Stomach (tissue), 9 donors: Measurements from ENCODE around the gene ITPR1. TPM values are rescaled to one million over a fixed set of nuclear protein-coding genes. Genes with fewer than 3 reads are reported as not detected.
A peak's percentile ranks its signal among the peaks of the same experiment; 100 is the strongest.

ENCODE experiments used
- DNase-seq, 2 donors: peaks; one replicate each; pipeline versions ENCODE4 v3.0.0 to v3.0.0-alpha.2; 2013 to 2019
- H3K27ac ChIP-seq, 5 donors: fragments of 200-600 bp in 4 of 5; sonication (generic) in 4 of 5; one replicate each; pipeline ENCODE4 v1.5.1; 2013 to 2019; ENCODE audit warnings: mild to moderate bottlenecking in 1 of 5, moderate library complexity in 1 of 5
- H3K27me3 ChIP-seq, 3 donors: fragments of 200-600 bp; sonication (generic); one replicate each; pipeline ENCODE4 v1.5.1; 2017 to 2019; ENCODE audit warnings: mixed run types in 1 of 3
- H3K36me3 ChIP-seq, 4 donors: fragments of 200-600 bp; sonication (generic); 1 replicate in 3 of 4; 2 replicates in 1 of 4; pipeline ENCODE4 v1.5.1; 2016 to 2019
- H3K4me1 ChIP-seq, 4 donors: fragments of 200-600 bp; sonication (generic); one replicate each; pipeline ENCODE4 v1.5.1; 2016 to 2019
- H3K4me3 ChIP-seq, 4 donors: fragments of 200-600 bp; sonication (generic) in 3 of 4; one replicate each; pipeline ENCODE4 v1.5.1; 2016 to 2019; ENCODE audit warnings: mild to moderate bottlenecking in 1 of 4
- H3K9me3 ChIP-seq, 4 donors: fragments of 200-600 bp; sonication (generic); one replicate each; pipeline ENCODE4 v1.5.1; 2016 to 2019
- CTCF ChIP-seq, 7 experiments: fragments of 450-650 bp in 4 of 7; fragments of 200-600 bp in 3 of 7; sonication (generic) in 3 of 7; IDR thresholded peaks; one replicate each; pipeline ENCODE4 v1.5.1; 2016 to 2019; ENCODE audit warnings: antibody characterized with exemption in 7 of 7, control low read depth in 2 of 7, mild to moderate bottlenecking in 1 of 7
- EP300 ChIP-seq: sonication (generic); formaldehyde crosslinking; IDR thresholded peaks from one replicate; pipeline ENCODE4 v1.6.1; 2017; ENCODE audit warnings: antibody characterized with exemption
- POLR2A ChIP-seq, 4 donors: fragments of 450-650 bp; IDR thresholded peaks; one replicate each; pipeline ENCODE4 v1.6.1; 2016; ENCODE audit warnings: antibody characterized with exemption in 4 of 4, control low read depth in 2 of 4, mild to moderate bottlenecking in 1 of 4, moderate library complexity in 1 of 4
- POLR2AphosphoS5 ChIP-seq, 3 donors: sonication (generic); formaldehyde crosslinking; IDR thresholded peaks; one replicate each; pipeline ENCODE4 v1.6.1; 2016; ENCODE audit warnings: antibody characterized with exemption in 3 of 3
- whole genome bisulfite sequencing, 5 donors: extraction: QIAGEN DNeasy Blood & Tissue Kit in 3 of 5; methylation state at CpG; one replicate each; pipeline versions ENCODE4 v1.1.5 to v1.1.7; 2013 to 2018; 5-methylcytosine and 5-hydroxymethylcytosine counted together
- intact Hi-C: fragments of 100-400 bp; cut with DNase I; formaldehyde crosslinking; loops from one replicate; pipeline ENCODE4 v1.15.1; 2023; ENCODE audit warnings: low total_unique reads
- polyA plus RNA-seq, 3 donors: library from polyadenylated mRNA; stranded (reverse); fragments of 200-250 nt; gene quantifications; one replicate each; pipeline ENCODE4 v1.2.3, GENCODE V29; 2013
- total RNA-seq, 5 donors: library from RNA; depleted of rRNA; stranded (reverse); fragments of >200 nt; gene quantifications; one replicate each; pipeline versions ENCODE4 v1.1.0 to v1.2.3, GENCODE V29; 2014 to 2016
- donor health status: healthy with polysubstance abuse.
- donor health status: Bipolar disorder and iron deficiency.
- donor health status: healthy.

The ITPR1 gene
- total and polyA plus RNA-seq, 8 donors, result 6.6 to 192 (median 32.9) TPM

DNA sequence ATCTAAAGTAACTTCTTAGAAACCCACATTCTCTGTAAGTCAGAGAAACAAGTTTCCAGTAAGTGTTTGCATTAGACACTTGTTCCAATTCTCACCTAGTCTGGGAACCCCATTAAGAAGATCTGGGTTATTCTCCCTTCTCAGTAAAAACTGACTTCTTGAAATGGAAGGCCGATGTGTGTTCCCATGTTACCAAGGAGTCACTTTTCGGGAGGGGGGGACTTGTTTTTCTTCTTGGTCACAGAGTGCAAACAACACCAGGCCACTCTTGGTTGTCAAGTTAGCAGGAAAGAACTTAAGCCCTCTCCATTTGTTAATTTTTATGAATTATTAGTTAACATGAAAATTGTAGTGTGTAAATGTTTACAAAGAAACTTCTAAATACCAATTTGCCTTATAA lies 55.6 kb downstream of the ITPR1 start:
- 34 to 56% (median 54%) methylated on average over 2 of the region's 2 CpGs for WGBS, 5 donors
- H3K27ac ChIP-seq, result no peak overlapping the region

GRCh38 chr3:4549896-4550295 lies 56.7 kb downstream of the ITPR1 start:
- no peak for DNase-seq
- Histone ChIP-seq H3K27me3 (no peaks in the 10 kb centered on the region), H3K27ac (peak overlapping the region in 3 of 5 donors; percentile 38 to 51 (median 49)), H3K4me3 (no peak overlapping the region), H3K4me1 (peaks cover 5 to 48% (median 24%) of the 10 kb centered on the region in 4 donors), H3K9me3 (no peaks in the 10 kb centered on the region), H3K36me3 (no peaks in the 10 kb centered on the region)
- intact Hi-C loops, result no loop called here
- WGBS, 5 donors, result 75 to 85% (median 80%) methylated on average over 4 of the region's 4 CpGs
- no peak for TF ChIP-seq POLR2AphosphoS5 (IDR thresholded peaks at IDR 0.05)
- TF ChIP-seq CTCF (IDR thresholded peaks at IDR 0.05), result no peak
- TF ChIP-seq EP300, result no peak
- no peak for TF ChIP-seq POLR2A (IDR thresholded peaks at IDR 0.05)

More for the DNA sequence above, 55.6 kb downstream of the ITPR1 start:
- no peaks in the 10 kb centered on the region for H3K9me3 ChIP-seq
- TF ChIP-seq CTCF (IDR thresholded peaks at IDR 0.05), result no peak
- no peak for TF ChIP-seq POLR2A (IDR thresholded peaks at IDR 0.05)
- no peak for TF ChIP-seq EP300
- TF ChIP-seq POLR2AphosphoS5 (IDR thresholded peaks at IDR 0.05), result no peak
- H3K4me3 ChIP-seq, result no peak overlapping the region
- intact Hi-C loops, result no loop called here
- peaks cover 5 to 48% (median 24%) of the 10 kb centered on the region in 4 donors for H3K4me1 ChIP-seq
- no peaks in the 10 kb centered on the region for H3K36me3 ChIP-seq
- no peaks in the 10 kb centered on the region for H3K27me3 ChIP-seq
- peak in 1 of 2 donors; percentile 48 for DNase-seq

DNA sequence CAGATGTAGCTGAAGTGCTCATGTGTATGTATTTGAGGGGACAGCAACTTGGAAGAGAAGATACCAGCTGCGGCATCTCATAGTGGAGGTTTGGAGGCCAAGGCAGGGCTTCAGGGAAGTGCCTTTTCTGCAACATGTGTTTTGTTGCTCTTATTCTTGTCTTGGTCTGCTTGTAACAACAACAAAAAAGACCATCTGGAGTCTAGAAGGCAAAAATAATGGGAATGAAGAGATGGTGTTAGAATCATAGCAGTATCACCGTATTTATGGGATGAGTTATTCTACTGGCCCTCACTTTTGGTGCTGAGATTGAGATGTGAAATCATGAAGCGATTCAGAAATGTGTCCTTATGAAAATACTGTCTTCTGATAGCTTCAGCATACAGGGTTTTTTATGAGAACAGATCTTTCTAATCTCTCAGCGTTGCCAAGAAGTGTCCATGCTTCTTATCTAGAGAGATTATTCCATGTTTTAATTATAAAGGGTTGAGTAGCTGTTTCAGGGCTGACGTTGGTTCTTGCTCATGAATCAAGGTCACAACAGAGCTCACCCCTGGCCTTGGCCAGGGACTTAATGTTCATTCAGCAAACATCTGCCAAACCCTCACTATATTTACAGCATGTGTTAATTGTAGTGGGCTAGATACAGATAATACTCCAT lies 58.0 kb downstream of the ITPR1 start:
- WGBS, 5 donors, result 55 to 68% (median 56%) methylated on average over 5 of the region's 5 CpGs
- intact Hi-C loops, result no loop called here
- H3K27ac ChIP-seq, result peak overlapping the region in 3 of 5 donors; percentile 40 to 51 (median 49)
- H3K4me1 ChIP-seq, result peaks cover 5 to 48% (median 24%) of the 10 kb centered on the region in 4 donors
- H3K27me3 ChIP-seq, result no peaks in the 10 kb centered on the region
- DNase-seq, result peak in 1 of 2 donors; percentile 86
- no peak for TF ChIP-seq CTCF (IDR thresholded peaks at IDR 0.05)
- no peak for TF ChIP-seq EP300
- no peak for TF ChIP-seq POLR2A (IDR thresholded peaks at IDR 0.05)
- TF ChIP-seq POLR2AphosphoS5 (IDR thresholded peaks at IDR 0.05), result no peak
- H3K36me3 ChIP-seq, result no peaks in the 10 kb centered on the region
- no peaks in the 10 kb centered on the region for H3K9me3 ChIP-seq
- no peak overlapping the region for H3K4me3 ChIP-seq

GRCh38 chr3:4551794-4552442 lies 58.8 kb downstream of the ITPR1 start:
- 68 to 81% (median 71%) methylated on average over 4 of the region's 4 CpGs for WGBS, 5 donors
- H3K27me3 ChIP-seq, result no peaks in the 10 kb centered on the region
- TF ChIP-seq CTCF (IDR thresholded peaks at IDR 0.05) (no peak), EP300 (no peak), POLR2A (IDR thresholded peaks at IDR 0.05) (no peak), POLR2AphosphoS5 (IDR thresholded peaks at IDR 0.05) (no peak)
- intact Hi-C loops, result no loop called here
- peaks cover 5 to 48% (median 24%) of the 10 kb centered on the region in 4 donors for H3K4me1 ChIP-seq
- no peak overlapping the region for H3K4me3 ChIP-seq
- peak overlapping the region in 3 of 5 donors; percentile 40 to 51 (median 49) for H3K27ac ChIP-seq
- no peak for DNase-seq
- no peaks in the 10 kb centered on the region for H3K36me3 ChIP-seq
- H3K9me3 ChIP-seq, result no peaks in the 10 kb centered on the region
